HepG2 (cell line): ENCODE data around the gene CCDC57. TPM values are rescaled to one million over a fixed set of nuclear protein-coding genes. Genes with fewer than 3 reads are reported as not detected.

Experiments used
- ARNT2 ChIP-seq: sonication (generic); formaldehyde crosslinking; IDR thresholded peaks from 2 replicates; pipeline ENCODE4 v1.8.0; 2022; ENCODE audit warnings: mild to moderate bottlenecking, low read depth, missing genetic modification reagents, moderate library complexity
- ATF6 ChIP-seq: sonication (generic); formaldehyde crosslinking; conservative IDR thresholded peaks from 2 replicates; pipeline ENCODE4 v1.4.0; 2020; ENCODE audit warnings: missing genetic modification reagents
- BCL3 ChIP-seq: sonication (generic); formaldehyde crosslinking; IDR thresholded peaks from 2 replicates; pipeline ENCODE4 v1.5.1; 2020; ENCODE audit warnings: mild to moderate bottlenecking, missing genetic modification reagents, moderate library complexity
- DZIP1 ChIP-seq: sonication (generic); formaldehyde crosslinking; IDR thresholded peaks from 2 replicates; pipeline ENCODE4 v1.5.0; 2020; ENCODE audit warnings: mild to moderate bottlenecking, missing genetic modification reagents
- EEA1 ChIP-seq: sonication (generic); formaldehyde crosslinking; IDR thresholded peaks from 2 replicates; pipeline ENCODE4 v1.5.1; 2020; ENCODE audit warnings: mild to moderate bottlenecking, missing genetic modification reagents, borderline replicate concordance
- FOSL1 ChIP-seq: sonication (generic); formaldehyde crosslinking; IDR thresholded peaks from 2 replicates; pipeline ENCODE4 v1.9.0; 2021; ENCODE audit warnings: missing genetic modification reagents, borderline replicate concordance
- IRF1 ChIP-seq: sonication (generic); formaldehyde crosslinking; IDR thresholded peaks from 2 replicates; pipeline ENCODE4 v1.4.0; 2020; ENCODE audit warnings: low read depth, mild to moderate bottlenecking, missing genetic modification reagents
- KDM3A ChIP-seq: IDR thresholded peaks from 2 replicates; pipeline ENCODE4 v1.6.1; 2018; ENCODE audit warnings: low read depth, missing compliant biosample characterization
- KLF9 ChIP-seq: IDR thresholded peaks from 2 replicates; pipeline ENCODE4 v1.6.1; 2016; ENCODE audit warnings: low read depth
- PAX8 ChIP-seq: sonication (generic); formaldehyde crosslinking; IDR thresholded peaks from 2 replicates; pipeline ENCODE4 v1.8.0; 2022; ENCODE audit warnings: mild to moderate bottlenecking, missing genetic modification reagents, borderline replicate concordance
- SMARCC2 ChIP-seq: fragments of 450-650 bp; IDR thresholded peaks from 2 replicates; pipeline ENCODE4 v1.6.1; 2017; ENCODE audit warnings: antibody characterized with exemption, mild to moderate bottlenecking
- ZNF251 ChIP-seq: sonication (generic); formaldehyde crosslinking; IDR thresholded peaks from 2 replicates; pipeline ENCODE4 v1.9.0; 2021; ENCODE audit warnings: mild to moderate bottlenecking, missing genetic modification reagents
- ZNF775 ChIP-seq: sonication (generic); formaldehyde crosslinking; IDR thresholded peaks from 2 replicates; pipeline ENCODE4 v1.4.0; 2020; ENCODE audit warnings: missing genetic modification reagents, mild to moderate bottlenecking, moderate library complexity, borderline replicate concordance
- polyA plus RNA-seq, 8 experiments: library from polyadenylated mRNA; depleted of rRNA in 3 of 8; stranded (reverse) in 7 of 8; unstranded in 1 of 8; fragments of >200 nt; fragmentation: Illumina TruSeq in 4 of 8; extraction: Trizol in 4 of 8; gene quantifications; 2 replicates each; pipeline versions ENCODE4 v1.2.1 to v1.2.3, GENCODE V29; 2011 to 2016; ENCODE audit warnings: low read depth in 4 of 8, missing spikeins in 1 of 8, mixed read lengths in 1 of 8; ENCODE audit not compliant: insufficient read depth in 1 of 8
- total RNA-seq, 5 experiments: library from RNA; depleted of rRNA; stranded (reverse); fragments of >200 nt; fragmentation: Illumina TruSeq; extraction: Trizol; gene quantifications; 2 replicates each; pipeline ENCODE4 v1.2.3, GENCODE V29; 2016; ENCODE audit warnings: low read depth in 1 of 5
- TF ChIP-seq, protein P1 (sequence below): sonication (generic); formaldehyde crosslinking; IDR thresholded peaks from 2 replicates; pipeline ENCODE4 v1.5.1; 2020; ENCODE audit warnings: missing genetic modification reagents, mild to moderate bottlenecking, borderline replicate concordance
- TF ChIP-seq, protein P2 (sequence below): sonication (generic); formaldehyde crosslinking; IDR thresholded peaks from 2 replicates; pipeline ENCODE4 v1.5.1; 2020; ENCODE audit warnings: missing genetic modification reagents, mild to moderate bottlenecking, borderline replicate concordance
- TF ChIP-seq, protein P3 (sequence below): IDR thresholded peaks from 2 replicates; pipeline ENCODE4 v1.6.1; 2012; ENCODE audit warnings: inconsistent platforms

The CCDC57 gene
- total and polyA plus RNA-seq, 2 of the 13 experiments (the other 11 are each of a cell fraction or from before 2014, with no cell fraction given) = 59.3 to 59.9 TPM

DNA sequence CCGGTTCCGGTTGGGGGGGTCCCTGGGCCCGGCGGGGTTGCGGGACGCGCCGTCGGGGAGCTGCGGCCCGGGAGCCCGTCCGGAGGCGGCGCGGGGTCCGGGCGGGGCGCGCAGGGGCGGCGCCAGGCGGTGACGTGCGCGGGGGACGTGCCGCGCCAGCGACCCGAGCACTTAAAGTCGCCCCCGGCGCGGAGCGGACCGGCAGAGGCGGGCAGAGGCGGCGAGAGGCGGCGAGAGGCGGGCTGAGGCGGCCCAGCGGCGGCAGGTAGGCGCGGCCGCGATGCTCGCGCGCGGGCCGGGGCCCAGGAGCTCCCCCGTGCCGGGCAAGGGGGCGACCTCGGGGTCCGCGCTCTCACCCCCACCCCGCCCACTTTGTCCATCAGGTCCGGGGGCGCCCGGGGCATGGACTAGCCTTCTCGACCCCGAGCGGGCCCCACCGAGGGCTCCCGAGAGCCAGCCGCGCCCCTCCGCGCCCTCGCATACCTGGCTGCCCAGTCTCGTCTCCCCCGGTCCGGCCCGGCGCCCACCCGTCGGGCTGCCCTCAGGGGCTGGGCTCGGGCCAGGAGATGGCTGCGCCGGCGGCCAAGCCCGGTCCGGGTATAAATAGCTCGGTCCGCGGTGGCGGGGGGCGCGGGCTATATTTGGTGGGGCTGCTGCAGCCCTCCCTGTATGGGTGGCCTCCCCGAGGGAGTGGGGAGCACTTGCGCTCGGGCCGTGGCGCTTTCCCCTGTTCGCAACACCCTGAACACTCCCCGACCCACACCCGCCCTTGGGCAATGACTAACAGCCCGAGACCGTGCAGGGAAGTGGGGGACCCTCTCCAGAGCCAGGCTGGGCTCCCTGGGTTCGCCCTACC lies 16.4 kb upstream of the CCDC57 start, which contains the start of gene SLC16A3 (continued):
- TF ChIP-seq ATF6 (CRISPR knock-in tag) (0 out of 2 replicates have a peak, but pooled peaks have one; percentile 59), DZIP1 (no peak; the same call in 1 of the 2 replicates), ZNF251 (CRISPR knock-in tag) (no peak), EEA1 (CRISPR knock-in tag) (peak; percentile 34; the same call in 1 of the 2 replicates), PAX8 (CRISPR knock-in tag) (peak; percentile 36; the same call in 1 of the 2 replicates), SMARCC2 (no peak), BCL3 (CRISPR knock-in tag) (no peak; the same call in 1 of the 2 replicates), ARNT2 (CRISPR knock-in tag) (peak; percentile 74; the same call in 1 of the 2 replicates), KDM3A (CRISPR knock-in tag) (0 out of 2 replicates have a peak, but pooled peaks have one; percentile 8), ZNF775 (CRISPR knock-in tag) (no peak), IRF1 (CRISPR knock-in tag) (no peak), FOSL1 (no peak), KLF9 (no peak)
- TF ChIP-seq, protein P1, sequence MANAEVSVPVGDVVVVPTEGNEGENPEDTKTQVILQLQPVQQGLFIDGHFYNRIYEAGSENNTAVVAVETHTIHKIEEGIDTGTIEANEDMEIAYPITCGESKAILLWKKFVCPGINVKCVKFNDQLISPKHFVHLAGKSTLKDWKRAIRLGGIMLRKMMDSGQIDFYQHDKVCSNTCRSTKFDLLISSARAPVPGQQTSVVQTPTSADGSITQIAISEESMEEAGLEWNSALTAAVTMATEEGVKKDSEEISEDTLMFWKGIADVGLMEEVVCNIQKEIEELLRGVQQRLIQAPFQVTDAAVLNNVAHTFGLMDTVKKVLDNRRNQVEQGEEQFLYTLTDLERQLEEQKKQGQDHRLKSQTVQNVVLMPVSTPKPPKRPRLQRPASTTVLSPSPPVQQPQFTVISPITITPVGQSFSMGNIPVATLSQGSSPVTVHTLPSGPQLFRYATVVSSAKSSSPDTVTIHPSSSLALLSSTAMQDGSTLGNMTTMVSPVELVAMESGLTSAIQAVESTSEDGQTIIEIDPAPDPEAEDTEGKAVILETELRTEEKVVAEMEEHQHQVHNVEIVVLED (CRISPR knock-in tag) = peak; percentile 14; the same call in 1 of the 2 replicates
- TF ChIP-seq, protein P2, sequence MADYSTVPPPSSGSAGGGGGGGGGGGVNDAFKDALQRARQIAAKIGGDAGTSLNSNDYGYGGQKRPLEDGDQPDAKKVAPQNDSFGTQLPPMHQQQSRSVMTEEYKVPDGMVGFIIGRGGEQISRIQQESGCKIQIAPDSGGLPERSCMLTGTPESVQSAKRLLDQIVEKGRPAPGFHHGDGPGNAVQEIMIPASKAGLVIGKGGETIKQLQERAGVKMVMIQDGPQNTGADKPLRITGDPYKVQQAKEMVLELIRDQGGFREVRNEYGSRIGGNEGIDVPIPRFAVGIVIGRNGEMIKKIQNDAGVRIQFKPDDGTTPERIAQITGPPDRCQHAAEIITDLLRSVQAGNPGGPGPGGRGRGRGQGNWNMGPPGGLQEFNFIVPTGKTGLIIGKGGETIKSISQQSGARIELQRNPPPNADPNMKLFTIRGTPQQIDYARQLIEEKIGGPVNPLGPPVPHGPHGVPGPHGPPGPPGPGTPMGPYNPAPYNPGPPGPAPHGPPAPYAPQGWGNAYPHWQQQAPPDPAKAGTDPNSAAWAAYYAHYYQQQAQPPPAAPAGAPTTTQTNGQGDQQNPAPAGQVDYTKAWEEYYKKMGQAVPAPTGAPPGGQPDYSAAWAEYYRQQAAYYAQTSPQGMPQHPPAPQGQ (CRISPR knock-in tag) = no peak
- TF ChIP-seq, protein P3, sequence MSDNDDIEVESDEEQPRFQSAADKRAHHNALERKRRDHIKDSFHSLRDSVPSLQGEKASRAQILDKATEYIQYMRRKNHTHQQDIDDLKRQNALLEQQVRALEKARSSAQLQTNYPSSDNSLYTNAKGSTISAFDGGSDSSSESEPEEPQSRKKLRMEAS = no peak; the same call in 1 of the 2 replicates
